Fibroblast of the aortic adventitia (primary cell): ENCODE measurements around the gene SEMA3D. TPM values are rescaled to one million over a fixed set of nuclear protein-coding genes. Genes with fewer than 3 reads are reported as not detected.

Experiments used
- DNase-seq: peaks from one replicate; pipeline ENCODE4 v3.0.0-alpha.2; 2010; ENCODE audit warnings: low read depth
- H3K4me3 ChIP-seq: 2 replicates; pipeline ENCODE4 v1.5.1; 2011; ENCODE audit warnings: low read depth, mild to moderate bottlenecking, control low read depth, low read length, moderate library complexity
- total RNA-seq: library from RNA; depleted of rRNA; stranded (reverse); fragments of >200 nt; gene quantifications from 2 replicates; pipeline ENCODE4 v1.2.3, GENCODE V29; 2012; ENCODE audit warnings: low replicate concordance
- TF ChIP-seq, protein P1 (sequence below): IDR thresholded peaks from 2 replicates; pipeline ENCODE4 v1.5.1; 2011; ENCODE audit warnings: mild to moderate bottlenecking, low read length, control low read depth, inconsistent platforms; ENCODE audit not compliant: insufficient read depth

Gene SEMA3D
- total RNA-seq, 1 donor, result 51.2 TPM

DNA sequence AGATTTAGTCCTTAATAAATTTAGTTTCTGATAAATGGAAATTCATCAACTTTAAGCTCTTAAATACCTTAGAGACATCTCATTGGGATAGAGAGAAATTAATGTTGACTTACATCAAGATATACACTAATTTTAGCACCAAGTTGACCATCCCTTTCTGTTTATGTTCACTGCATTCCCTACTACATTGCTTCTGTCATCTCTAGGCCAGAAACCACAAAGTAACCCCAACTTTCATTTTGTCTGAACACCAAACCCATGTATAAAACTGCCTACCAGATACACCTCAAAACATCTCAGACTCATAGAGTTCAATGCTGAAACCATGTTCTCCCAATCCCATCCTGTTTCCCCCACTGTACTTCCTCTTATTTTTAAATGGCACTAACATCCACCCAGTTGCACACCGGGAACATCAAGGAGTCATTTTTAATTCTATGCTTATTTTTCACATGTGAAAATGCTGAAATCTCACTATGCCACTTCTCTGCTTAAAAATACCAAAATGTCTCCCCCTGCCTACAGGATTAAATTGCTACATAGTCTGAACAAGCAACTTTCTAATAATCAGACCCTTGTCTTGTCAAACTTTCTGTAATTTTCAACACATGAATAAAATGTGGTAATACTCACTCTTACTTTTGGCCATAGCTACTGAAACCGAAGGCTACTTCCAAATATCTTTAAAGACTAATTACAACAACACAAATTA is 201.6 kb downstream of the SEMA3D start:
- TF ChIP-seq, protein P1, sequence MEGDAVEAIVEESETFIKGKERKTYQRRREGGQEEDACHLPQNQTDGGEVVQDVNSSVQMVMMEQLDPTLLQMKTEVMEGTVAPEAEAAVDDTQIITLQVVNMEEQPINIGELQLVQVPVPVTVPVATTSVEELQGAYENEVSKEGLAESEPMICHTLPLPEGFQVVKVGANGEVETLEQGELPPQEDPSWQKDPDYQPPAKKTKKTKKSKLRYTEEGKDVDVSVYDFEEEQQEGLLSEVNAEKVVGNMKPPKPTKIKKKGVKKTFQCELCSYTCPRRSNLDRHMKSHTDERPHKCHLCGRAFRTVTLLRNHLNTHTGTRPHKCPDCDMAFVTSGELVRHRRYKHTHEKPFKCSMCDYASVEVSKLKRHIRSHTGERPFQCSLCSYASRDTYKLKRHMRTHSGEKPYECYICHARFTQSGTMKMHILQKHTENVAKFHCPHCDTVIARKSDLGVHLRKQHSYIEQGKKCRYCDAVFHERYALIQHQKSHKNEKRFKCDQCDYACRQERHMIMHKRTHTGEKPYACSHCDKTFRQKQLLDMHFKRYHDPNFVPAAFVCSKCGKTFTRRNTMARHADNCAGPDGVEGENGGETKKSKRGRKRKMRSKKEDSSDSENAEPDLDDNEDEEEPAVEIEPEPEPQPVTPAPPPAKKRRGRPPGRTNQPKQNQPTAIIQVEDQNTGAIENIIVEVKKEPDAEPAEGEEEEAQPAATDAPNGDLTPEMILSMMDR, result peak; percentile 31
- peak; percentile 27 for DNase-seq
- no peak overlapping the region for H3K4me3 ChIP-seq

- no peak for DNase-seq
- TF ChIP-seq, protein P1, result no peak
- no peak overlapping the region for H3K4me3 ChIP-seq
These were observed 204.7 kb downstream of the SEMA3D start for GRCh38 chr7:84982199-84982598.

DNA sequence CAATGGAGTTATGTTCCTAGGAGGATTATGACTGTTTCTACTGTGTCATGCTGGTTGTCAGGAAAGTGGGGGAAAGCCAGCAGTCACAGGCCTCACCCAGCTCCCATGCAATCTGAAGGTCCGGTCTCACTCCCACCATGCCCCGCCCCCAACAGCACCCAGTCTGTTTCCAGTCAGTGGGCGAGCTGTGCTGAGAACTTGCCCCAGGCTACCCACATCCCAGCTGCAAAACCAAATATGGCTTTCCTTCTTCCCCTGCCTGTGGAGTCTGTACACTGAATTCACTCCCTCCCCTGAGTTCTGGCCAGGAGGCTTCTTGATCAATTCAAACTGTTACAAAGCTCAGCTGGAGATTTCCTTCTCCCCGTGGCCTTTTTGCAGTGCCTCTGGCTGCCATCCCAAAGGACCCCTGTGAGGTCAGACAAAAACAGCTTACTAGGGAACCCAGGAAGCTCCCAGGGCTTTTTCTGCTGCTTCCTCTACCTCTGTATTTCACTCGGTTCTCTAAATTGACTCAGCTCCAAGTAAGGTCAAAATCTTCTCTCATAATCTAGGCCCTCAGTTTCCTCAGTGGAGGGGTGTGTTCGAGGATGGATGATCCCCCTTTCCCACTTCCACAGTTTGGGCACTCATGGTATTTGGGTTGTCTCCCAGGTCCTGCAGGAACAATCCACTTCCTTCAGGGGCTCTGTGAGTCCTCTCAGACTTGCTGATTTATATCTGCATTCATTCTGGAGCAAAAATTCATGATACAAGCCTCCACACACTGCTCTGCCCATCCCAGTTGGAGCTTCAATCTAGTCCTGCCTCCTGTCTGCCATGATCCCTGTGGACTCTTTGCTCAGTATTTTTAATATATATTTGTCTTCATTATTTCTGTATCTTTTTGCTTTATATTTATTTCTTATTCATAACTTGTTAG is 205.5 kb downstream of the SEMA3D start:
- no peak overlapping the region for H3K4me3 ChIP-seq
- no peak for DNase-seq
- TF ChIP-seq, protein P1, result no peak

- peak; percentile 23 for DNase-seq
- H3K4me3 ChIP-seq, result no peak overlapping the region
These were observed 211.2 kb downstream of the SEMA3D start for GRCh38 chr7:84975586-84976185.

GRCh38 chr7:84971360-84971759 is 215.5 kb downstream of the SEMA3D start:
- TF ChIP-seq, protein P1, result no peak
- DNase-seq, result peak; percentile 33
- H3K4me3 ChIP-seq, result no peak overlapping the region

More at GRCh38 chr7:84975586-84976185, 211.2 kb downstream of the SEMA3D start:
- TF ChIP-seq, protein P1, result no peak

DNA sequence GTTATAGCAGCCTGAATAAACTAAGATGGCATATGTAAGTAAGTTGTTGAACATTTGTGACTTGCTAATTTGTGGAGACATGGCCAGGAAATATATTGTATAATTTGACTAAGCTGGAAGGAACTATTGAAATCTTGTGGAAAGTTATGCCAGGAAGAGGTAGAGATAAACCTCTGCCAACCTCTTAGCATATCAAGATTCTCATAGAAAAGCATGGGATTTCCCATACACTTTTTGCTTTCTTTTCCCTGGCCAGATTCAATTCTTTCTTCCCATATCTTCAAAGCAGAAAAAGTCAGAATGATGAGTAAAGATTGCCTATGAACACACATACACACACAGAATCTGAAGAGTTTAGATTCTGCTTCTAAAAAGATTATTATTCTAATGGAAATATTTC is 216.2 kb downstream of the SEMA3D start:
- peak; percentile 79 for DNase-seq
- TF ChIP-seq, protein P1, result no peak
- H3K4me3 ChIP-seq, result no peak overlapping the region
